K562 (cell line): ENCODE measurements around the gene GLRX2. TPM values are rescaled to one million over a fixed set of nuclear protein-coding genes. Genes with fewer than 3 reads are reported as not detected.

Experiments used
- ARID3A ChIP-seq: IDR thresholded peaks from 2 replicates; pipeline ENCODE4 v1.6.1; 2012; ENCODE audit warnings: low read depth, low read length, improper control_type of control experiment, borderline replicate concordance
- C11orf30 ChIP-seq: fragments of 450-650 bp; IDR thresholded peaks from 2 replicates; pipeline ENCODE4 v1.6.1; 2016; ENCODE audit warnings: low read depth, mild to moderate bottlenecking
- DACH1 ChIP-seq: fragments of 450-650 bp; IDR thresholded peaks from 2 replicates; pipeline ENCODE4 v1.6.1; 2018; ENCODE audit not compliant: partially characterized antibody
- ELK3 ChIP-seq: fragments of 450-650 bp; formaldehyde crosslinking; IDR thresholded peaks from 2 replicates; pipeline ENCODE4 v1.4.0; 2020; ENCODE audit warnings: mild to moderate bottlenecking
- GTF2A2 ChIP-seq: IDR thresholded peaks from 2 replicates; pipeline ENCODE4 v1.6.1; 2016; ENCODE audit warnings: mild to moderate bottlenecking, missing genetic modification characterization, missing compliant biosample characterization
- HLTF ChIP-seq: fragments of 450-650 bp; IDR thresholded peaks from 2 replicates; pipeline ENCODE4 v1.6.1; 2016
- PATZ1 ChIP-seq: fragments of 250-450 bp; sonication (Bioruptor Pico); IDR thresholded peaks from 2 replicates; pipeline ENCODE4 v1.5.0; 2020; ENCODE audit warnings: mild to moderate bottlenecking, borderline replicate concordance
- RNF2 ChIP-seq: sonication (generic); IDR thresholded peaks from 2 replicates; pipeline ENCODE4 v1.6.1; 2016
- SMARCC2 ChIP-seq: fragments of 450-650 bp; IDR thresholded peaks from 2 replicates; pipeline ENCODE4 v1.6.1; 2017; ENCODE audit warnings: antibody characterized with exemption, moderate library complexity, mild to moderate bottlenecking, low read depth
- TAL1 ChIP-seq: fragments of 450-650 bp; IDR thresholded peaks from 2 replicates; pipeline ENCODE4 v1.6.1; 2016; ENCODE audit warnings: mild to moderate bottlenecking
- ZFPM2 ChIP-seq: fragments of 250-450 bp; sonication (Bioruptor Pico); IDR thresholded peaks from 2 replicates; pipeline ENCODE4 v1.5.1; 2022; ENCODE audit warnings: mild to moderate bottlenecking
- ZNF280B ChIP-seq: fragments of 250-450 bp; sonication (Bioruptor Pico); IDR thresholded peaks from 2 replicates; pipeline ENCODE4 v1.5.1; 2021; ENCODE audit warnings: mild to moderate bottlenecking
- ZNF407 ChIP-seq: fragments of 450-650 bp; IDR thresholded peaks from 2 replicates; pipeline ENCODE4 v1.6.1; 2016; ENCODE audit warnings: low read depth
- polyA plus RNA-seq, 8 experiments: library from polyadenylated mRNA; depleted of rRNA in 4 of 8; stranded (reverse) in 5 of 8; unstranded in 3 of 8; fragments of >200 nt; fragmentation: Nextera tagmentation in 2 of 8; fragmentation: Illumina TruSeq in 1 of 8; extraction: Ambion mirVana in 2 of 8; extraction: Trizol in 1 of 8; gene quantifications; 2 replicates each; pipeline versions ENCODE4 v1.2.1 to v1.2.3, GENCODE V29; 2011 to 2014; ENCODE audit warnings: inconsistent platforms in 1 of 8, missing spikeins in 1 of 8
- total RNA-seq, 7 experiments: library from RNA; depleted of rRNA in 6 of 7; stranded (reverse); fragments of >200 nt in 6 of 7; fragmentation: Illumina TruSeq in 2 of 7; extraction: Trizol in 2 of 7; gene quantifications; 2 replicates each; pipeline versions ENCODE4 v1.2.1 to v1.2.3, GENCODE V29; 2011 to 2021; ENCODE audit warnings: low replicate concordance in 1 of 7

Gene GLRX2
- total and polyA plus RNA-seq, 9 of the 15 experiments (the other 6 are each of a cell fraction or from before 2014, with no cell fraction given) = 13.3 to 82.6 (median 55.1) TPM

- TF ChIP-seq ZNF407 = no peak
- no peak for TF ChIP-seq PATZ1 (CRISPR knock-in tag)
- no peak for TF ChIP-seq HLTF
- no peak for TF ChIP-seq C11orf30
- no peak for TF ChIP-seq RNF2
- TF ChIP-seq ZNF280B (CRISPR knock-in tag) = no peak
- no peak for TF ChIP-seq ZFPM2 (CRISPR knock-in tag)
- no peak for TF ChIP-seq ELK3
- no peak for TF ChIP-seq GTF2A2 (tag)
- peak; percentile 27 for TF ChIP-seq DACH1
- TF ChIP-seq ARID3A = 0 out of 2 replicates have a peak, but pooled peaks have one; percentile 18
- peak; percentile 80 for TF ChIP-seq TAL1
- peak; percentile 40; the same call in 1 of the 2 replicates for TF ChIP-seq SMARCC2
Measured at GRCh38 chr1:193068013-193068412, 37.2 kb downstream of the GLRX2 start (continued).
